Fibroblast of lung (primary cell): ENCODE measurements around the gene OR12D3. TPM values are rescaled to one million over a fixed set of nuclear protein-coding genes. Genes with fewer than 3 reads are reported as not detected.

Experiments used
- DNase-seq, 2 donors: peaks; one replicate each; pipeline versions ENCODE4 v3.0.0 to v3.0.0-alpha.2; 2010; ENCODE audit warnings: low read depth in 2 of 2
- H2AFZ ChIP-seq: 2 replicates; pipeline ENCODE4 v1.5.1; 2012; ENCODE audit warnings: low read length, control low read depth, inconsistent platforms
- H3K27ac ChIP-seq: 2 replicates; pipeline ENCODE4 v1.5.1; 2011; ENCODE audit warnings: low read length, control low read depth; ENCODE audit not compliant: insufficient read depth
- H3K27me3 ChIP-seq: 2 replicates; pipeline ENCODE4 v1.5.1; 2011; ENCODE audit warnings: mild to moderate bottlenecking, low read length; ENCODE audit not compliant: control insufficient read depth, insufficient read depth
- H3K36me3 ChIP-seq: 2 replicates; pipeline ENCODE4 v1.5.1; 2011; ENCODE audit warnings: low read length; ENCODE audit not compliant: control insufficient read depth, insufficient read depth
- H3K4me1 ChIP-seq: 2 replicates; pipeline ENCODE4 v1.5.1; 2011; ENCODE audit warnings: low read length; ENCODE audit not compliant: control insufficient read depth, insufficient read depth; ENCODE audit errors: extremely low read depth
- H3K4me2 ChIP-seq: 2 replicates; pipeline ENCODE4 v1.5.1; 2011; ENCODE audit warnings: low read length, control low read depth; ENCODE audit not compliant: insufficient read depth; ENCODE audit errors: extremely low read depth
- H3K4me3 ChIP-seq, 4 experiments: fragments of 200-600 bp in 1 of 4; sonication (generic) in 1 of 4; replicated peaks in 1 of 4; 2 replicates each; pipeline ENCODE4 v1.5.1; 2011 to 2016; ENCODE audit warnings: low read length in 4 of 4, low read depth in 3 of 4, mild to moderate bottlenecking in 3 of 4, control low read depth in 2 of 4, inconsistent platforms in 1 of 4, mixed read lengths in 1 of 4; ENCODE audit not compliant: insufficient read depth in 1 of 4; ENCODE audit errors: control extremely low read depth in 1 of 4
- H3K79me2 ChIP-seq: 2 replicates; pipeline ENCODE4 v1.5.1; 2012; ENCODE audit warnings: mild to moderate bottlenecking, low read length, inconsistent platforms; ENCODE audit not compliant: control insufficient read depth, insufficient read depth
- H3K9ac ChIP-seq: 2 replicates; pipeline ENCODE4 v1.5.1; 2011; ENCODE audit warnings: mild to moderate bottlenecking, low read length, control low read depth; ENCODE audit not compliant: insufficient read depth
- H3K9me3 ChIP-seq: 2 replicates; pipeline ENCODE4 v1.5.1; 2012; ENCODE audit warnings: low read depth, low read length; ENCODE audit not compliant: control insufficient read depth, insufficient read depth
- H4K20me1 ChIP-seq: 2 replicates; pipeline ENCODE4 v1.5.1; 2011; ENCODE audit warnings: low read length; ENCODE audit not compliant: control insufficient read depth, insufficient read depth; ENCODE audit errors: extremely low read depth
- CTCF ChIP-seq, 2 donors: IDR thresholded peaks in 1 of 2; conservative IDR thresholded peaks in 1 of 2; 1 replicate in 1 of 2; 2 replicates in 1 of 2; pipeline ENCODE4 v1.5.1; 2011 to 2012; ENCODE audit warnings: low read length in 2 of 2, control low read depth in 1 of 2, inconsistent platforms in 1 of 2, low read depth in 1 of 2, mild to moderate bottlenecking in 1 of 2
- EZH2 ChIP-seq: IDR thresholded peaks from 2 replicates; pipeline ENCODE4 v1.5.1; 2012; ENCODE audit warnings: low read length, control low read depth, mild to moderate bottlenecking; ENCODE audit errors: missing control alignments
- polyA plus RNA-seq, 2 donors: library from polyadenylated mRNA; depleted of rRNA in 1 of 2; stranded (reverse) in 1 of 2; unstranded in 1 of 2; fragments of >200 nt; gene quantifications; 2 replicates each; pipeline ENCODE4 v1.2.1, GENCODE V29; 2011 to 2012; ENCODE audit warnings: missing spikeins in 1 of 2
- total RNA-seq: library from RNA; depleted of rRNA; stranded (reverse); fragments of >200 nt; gene quantifications from 2 replicates; pipeline ENCODE4 v1.2.1, GENCODE V29; 2014

OR12D3 gene
- total and polyA plus RNA-seq, 2 donors (not counting 1 experiment from before 2014, with no cell fraction given) = not detected

GRCh38 chr6:29376003-29376402 is 912 bp upstream of the OR12D3 start:
- no peak for DNase-seq
- Histone ChIP-seq H3K4me1 (no peaks in the 10 kb centered on the region), H3K36me3 (no peaks in the 10 kb centered on the region), H3K4me3 (no peak overlapping the region), H3K27me3 (no peaks in the 10 kb centered on the region), H3K9ac (no peak overlapping the region), H3K9me3 (no peaks in the 10 kb centered on the region), H3K27ac (no peak overlapping the region), H4K20me1 (no peaks in the 10 kb centered on the region), H3K79me2 (no peaks in the 10 kb centered on the region), H2AFZ (no peak overlapping the region), H3K4me2 (no peak overlapping the region)
- TF ChIP-seq CTCF (conservative IDR thresholded peaks at IDR 0.05 in 1 of 2, IDR thresholded peaks at IDR 0.05 in 1 of 2; ENCODE audit: low read depth in 1 of 2, low read length in 2 of 2) = no peak
- no peak for TF ChIP-seq EZH2

- Histone ChIP-seq H3K9ac (no peak within 1 kb of the TSS), H3K4me3 (no peak within 1 kb of the TSS), H3K9me3 (no peaks in the 10 kb centered on the region), H3K4me1 (no peaks in the 10 kb centered on the region), H3K4me2 (no peak within 1 kb of the TSS), H3K27me3 (no peaks in the 10 kb centered on the region), H3K36me3 (no peaks in the 10 kb centered on the region), H3K79me2 (no peaks in the 10 kb centered on the region), H4K20me1 (no peaks in the 10 kb centered on the region), H3K27ac (no peak within 1 kb of the TSS), H2AFZ (no peak within 1 kb of the TSS)
- TF ChIP-seq CTCF (conservative IDR thresholded peaks at IDR 0.05 in 1 of 2, IDR thresholded peaks at IDR 0.05 in 1 of 2; ENCODE audit: low read depth in 1 of 2, low read length in 2 of 2) = no peak
- no peak for TF ChIP-seq EZH2
- DNase-seq = no peak
Measured at GRCh38 chr6:29368765-29369164, 6.3 kb downstream of the OR12D3 start, which contains the start of gene OR5V1. TSS of gene OR5V1 (minus strand) at chr6:29368865. CDS start at chr6:29356195, 12,670 bp downstream.

GRCh38 chr6:29355603-29356002 is 19.5 kb downstream of the OR12D3 start:
- H3K36me3 ChIP-seq = no peaks in the 10 kb centered on the region
- no peaks in the 10 kb centered on the region for H3K9me3 ChIP-seq
- no peaks in the 10 kb centered on the region for H4K20me1 ChIP-seq
- H2AFZ ChIP-seq = no peak overlapping the region
- H3K9ac ChIP-seq = no peak overlapping the region
- no peaks in the 10 kb centered on the region for H3K4me1 ChIP-seq
- DNase-seq = no peak
- TF ChIP-seq EZH2 (no peak), CTCF (conservative IDR thresholded peaks at IDR 0.05 in 1 of 2, IDR thresholded peaks at IDR 0.05 in 1 of 2; ENCODE audit: low read depth in 1 of 2, low read length in 2 of 2) (no peak)
- H3K4me2 ChIP-seq = no peak overlapping the region
- H3K27me3 ChIP-seq = no peaks in the 10 kb centered on the region
- no peak overlapping the region for H3K27ac ChIP-seq
- no peak overlapping the region for H3K4me3 ChIP-seq
- no peaks in the 10 kb centered on the region for H3K79me2 ChIP-seq
